Activated CD8-positive, alpha-beta T cell treated with anti-CD3 and anti-CD28 coated beads, Interleukin-2, amount 10 ng/mL, durations not matched to agents 7 days and 5 days (primary cell): ENCODE measurements around the gene CIITA. TPM values are rescaled to one million over a fixed set of nuclear protein-coding genes. Genes with fewer than 3 reads are reported as not detected.
"Not testable (repeated sequence)": the region's sequence is repeated elsewhere in the genome, so short reads cannot be mapped to it uniquely, and the experiment has no call there.

Source experiments
- ATAC-seq: fragments of 150-1000 bp; cut with Tn5 transposase; one replicate; pipeline ENCODE4 v1.10.0; 2021; ENCODE audit warnings: moderate library complexity
- CTCF ChIA-PET: fragments of 350-600 bp; sonication (Branson Sonifier 250); formaldehyde crosslinking; loops from one replicate; lab custom pipeline; 2021; ENCODE audit warnings: antibody characterized with exemption; lab: Charles Lee
- POLR2A ChIA-PET: fragments of 350-600 bp; sonication (Branson Sonifier 250); formaldehyde crosslinking; loops from one replicate; lab custom pipeline; 2021; ENCODE audit warnings: antibody characterized with exemption; lab: Charles Lee
- DNase-seq: peaks from one replicate; pipeline ENCODE4 v3.0.0-alpha.2; 2020
- H3K27ac Mint-ChIP-seq: one replicate; pipeline ENCODE4 v1.8.0; 2021; ENCODE audit warnings: mild to moderate bottlenecking, mixed read lengths
- H3K27me3 Mint-ChIP-seq: one replicate; pipeline ENCODE4 v1.8.0; 2021; ENCODE audit warnings: low read depth, mixed read lengths
- H3K36me3 Mint-ChIP-seq: one replicate; pipeline ENCODE4 v1.8.0; 2021; ENCODE audit warnings: low read depth, mixed read lengths
- H3K4me1 Mint-ChIP-seq: one replicate; pipeline ENCODE4 v1.8.0; 2021; ENCODE audit warnings: low read depth, mixed read lengths
- H3K4me3 Mint-ChIP-seq: one replicate; pipeline ENCODE4 v1.8.0; 2021; ENCODE audit warnings: mild to moderate bottlenecking, mixed read lengths
- H3K9me3 Mint-ChIP-seq: one replicate; pipeline ENCODE4 v1.8.0; 2022; ENCODE audit warnings: mixed read lengths; ENCODE audit not compliant: insufficient read depth
- total RNA-seq, 2 experiments: library from RNA; stranded (reverse); gene quantifications; one replicate each; pipeline ENCODE4 v1.2.3, GENCODE V29; 2021

CIITA gene
- total RNA-seq, 2 experiments from 2014 or later, result 23.3 to 23.6 TPM

- H3K9me3 Mint-ChIP-seq, DNase-seq, H3K4me1 Mint-ChIP-seq, ATAC-seq, H3K27me3 Mint-ChIP-seq, POLR2A ChIA-PET, H3K4me3 Mint-ChIP-seq, H3K27ac Mint-ChIP-seq: not testable (repeated sequence)
- peaks cover 28% of the 10 kb centered on the region for H3K36me3 Mint-ChIP-seq
- CTCF ChIA-PET, result interaction anchor here (1.4 kb wide), 1 partner anchor 9 kb away, joined by 3 read pairs; no protein-coding TSS in a partner anchor
Measured at GRCh38 chr16:10925285-10925684, 48.3 kb downstream of the CIITA start.

- peaks cover 8% of the 10 kb centered on the region for H3K4me1 Mint-ChIP-seq
- no peaks in the 10 kb centered on the region for H3K27me3 Mint-ChIP-seq
- POLR2A ChIA-PET, result no interaction called here
- no peak for ATAC-seq
- no peak overlapping the region for H3K27ac Mint-ChIP-seq
- H3K36me3 Mint-ChIP-seq, result peaks cover 31% of the 10 kb centered on the region
- H3K4me3 Mint-ChIP-seq, result no peak overlapping the region
- DNase-seq, result no peak
- no peaks in the 10 kb centered on the region for H3K9me3 Mint-ChIP-seq
- CTCF ChIA-PET, result interaction anchor here (1.2 to 3.4 kb wide), 3 partner anchors 7 to 23 kb away, joined by 3 to 11 read pairs (median 3); no protein-coding TSS in a partner anchor
Measured at GRCh38 chr16:10926094-10926493, 49.1 kb downstream of the CIITA start.

DNA sequence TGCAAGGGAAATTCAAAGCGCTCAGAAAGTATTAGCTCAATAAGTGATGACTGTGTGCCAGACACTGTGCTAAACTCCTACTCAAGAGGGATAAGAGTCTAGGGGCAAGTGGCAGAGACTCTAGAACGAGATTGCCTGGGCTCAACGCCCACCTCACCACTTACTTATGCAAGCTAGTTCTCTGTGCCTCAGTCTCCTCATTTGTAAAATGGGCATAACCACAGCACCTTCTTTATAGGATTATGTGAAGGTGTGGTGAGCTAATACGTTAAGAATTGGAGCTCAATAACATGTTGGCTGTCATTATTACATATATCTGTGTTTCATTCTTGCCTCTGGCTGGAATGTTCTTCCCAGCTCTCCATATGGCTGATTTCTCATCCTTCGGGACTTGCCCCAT is 49.9 kb downstream of the CIITA start:
- DNase-seq (no peak), ATAC-seq (no peak)
- CTCF ChIA-PET, result interaction anchor here (0.9 to 3.4 kb wide), 3 partner anchors 8 to 190 kb away, joined by 3 to 11 read pairs (median 3); no protein-coding TSS in a partner anchor
- no peaks in the 10 kb centered on the region for H3K9me3 Mint-ChIP-seq
- no peak overlapping the region for H3K27ac Mint-ChIP-seq
- H3K4me3 Mint-ChIP-seq, result no peak overlapping the region
- H3K36me3 Mint-ChIP-seq, result peaks cover 35% of the 10 kb centered on the region
- H3K4me1 Mint-ChIP-seq, result peaks cover 12% of the 10 kb centered on the region
- POLR2A ChIA-PET, result no interaction called here
- no peaks in the 10 kb centered on the region for H3K27me3 Mint-ChIP-seq

GRCh38 chr16:10927497-10928112 is 50.6 kb downstream of the CIITA start:
- POLR2A ChIA-PET, result interaction anchor here (1.2 kb wide), 1 partner anchor 10 kb away, joined by 3 read pairs; no protein-coding TSS in a partner anchor
- Mint-ChIP-seq H3K36me3 (peaks cover 35% of the 10 kb centered on the region), H3K4me1 (peaks cover 12% of the 10 kb centered on the region)

GRCh38 chr16:10929097-10929496 is 52.1 kb downstream of the CIITA start:
- Mint-ChIP-seq H3K4me1 (peaks cover 26% of the 10 kb centered on the region), H3K36me3 (peaks cover 41% of the 10 kb centered on the region)
- H3K27ac Mint-ChIP-seq, H3K27me3 Mint-ChIP-seq, ATAC-seq, H3K9me3 Mint-ChIP-seq, H3K4me3 Mint-ChIP-seq, DNase-seq, POLR2A ChIA-PET: not testable (repeated sequence)
- CTCF ChIA-PET, result interaction anchor here (3.4 kb wide), 1 partner anchor 10 kb away, joined by 11 read pairs; no protein-coding TSS in a partner anchor

More at GRCh38 chr16:10927497-10928112, 50.6 kb downstream of the CIITA start:
- H3K9me3 Mint-ChIP-seq, result no peaks in the 10 kb centered on the region
- no peak overlapping the region for H3K27ac Mint-ChIP-seq
- no peaks in the 10 kb centered on the region for H3K27me3 Mint-ChIP-seq
- H3K4me3 Mint-ChIP-seq, result no peak overlapping the region
- DNase-seq (no peak), ATAC-seq (no peak)
- CTCF ChIA-PET, result interaction anchor here (0.9 to 3.4 kb wide), 2 partner anchors 9 to 191 kb away, joined by 3 to 11 read pairs; no protein-coding TSS in a partner anchor

DNA sequence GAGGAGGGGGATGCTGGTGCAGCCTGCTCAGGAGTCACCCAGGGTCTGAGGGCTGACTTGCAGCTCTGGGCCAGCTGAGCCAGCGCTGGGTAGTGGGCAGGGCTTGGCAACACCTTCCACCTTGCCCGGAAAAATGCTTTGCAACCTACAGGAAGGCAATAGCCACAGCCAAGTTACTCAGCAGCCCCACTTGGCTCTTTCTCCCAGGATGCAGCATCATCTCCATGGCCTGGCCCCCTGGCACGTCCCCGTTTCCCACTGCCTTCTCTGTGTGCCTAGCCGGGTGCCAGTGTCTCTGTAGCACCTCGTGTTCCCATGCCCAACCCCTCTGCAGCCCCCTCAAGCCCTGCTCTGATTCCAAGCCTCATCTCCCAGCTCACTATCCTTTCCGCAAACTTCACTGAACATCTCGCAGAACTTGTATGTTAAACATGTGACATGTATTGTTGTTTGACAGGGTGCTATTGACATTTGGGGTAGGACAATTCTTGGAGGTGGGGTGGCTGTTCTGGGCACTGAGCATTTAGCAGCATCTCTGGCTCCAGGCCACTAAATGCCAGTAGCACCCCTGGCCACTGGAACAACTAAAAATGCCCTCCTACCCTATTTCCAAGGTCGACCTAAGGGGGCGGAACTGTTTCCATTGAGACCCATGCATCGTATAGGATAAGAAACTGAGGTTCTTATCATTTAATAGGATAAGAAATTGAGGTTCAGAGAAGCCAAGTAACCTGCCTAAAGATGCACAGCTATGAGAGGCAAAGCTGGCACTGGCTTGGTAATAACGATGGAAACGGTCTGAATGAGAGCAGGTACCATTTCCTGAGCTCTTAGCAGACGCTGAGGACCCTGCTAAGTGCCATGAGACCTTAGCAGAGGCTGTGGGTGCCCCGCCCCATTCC is 53.1 kb downstream of the CIITA start:
- ATAC-seq, result no peak
- ChIA-PET POLR2A (no interaction called here), CTCF (interaction anchor here (1.2 to 1.6 kb wide), 2 partner anchors 11 to 415 kb away, joined by 4 to 8 read pairs; no protein-coding TSS in a partner anchor)
- H3K9me3 Mint-ChIP-seq, result no peaks in the 10 kb centered on the region
- DNase-seq, result no peak
- H3K27me3 Mint-ChIP-seq, result no peaks in the 10 kb centered on the region
- H3K27ac Mint-ChIP-seq, result peak overlapping the region; percentile 31
- peaks cover 40% of the 10 kb centered on the region for H3K36me3 Mint-ChIP-seq
- H3K4me3 Mint-ChIP-seq, result no peak overlapping the region
- peaks cover 36% of the 10 kb centered on the region for H3K4me1 Mint-ChIP-seq

DNA sequence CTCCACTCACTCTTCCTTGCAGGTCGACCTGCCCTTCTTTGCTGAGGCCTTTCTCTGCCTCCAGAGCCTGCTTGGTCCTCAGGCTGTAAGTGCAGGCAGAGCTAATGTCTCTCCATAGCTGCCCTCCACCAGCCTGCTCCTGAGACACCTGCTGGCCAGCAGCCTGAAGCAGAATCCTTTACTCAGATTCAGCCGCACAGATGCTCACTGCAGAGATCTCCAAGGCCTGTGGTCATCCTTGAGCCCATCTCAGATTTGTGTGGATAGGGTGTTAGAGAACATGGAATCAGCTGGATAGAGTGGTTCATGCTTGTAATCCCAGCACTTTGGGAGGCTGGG is 53.7 kb downstream of the CIITA start:
- Mint-ChIP-seq H3K9me3 (no peaks in the 10 kb centered on the region), H3K4me1 (peaks cover 42% of the 10 kb centered on the region), H3K36me3 (peaks cover 43% of the 10 kb centered on the region), H3K27ac (no peak overlapping the region), H3K27me3 (no peaks in the 10 kb centered on the region), H3K4me3 (no peak overlapping the region)
- no peak for ATAC-seq
- POLR2A ChIA-PET, result no interaction called here
- CTCF ChIA-PET, result interaction anchor here (1.2 to 1.6 kb wide), 2 partner anchors 12 to 416 kb away, joined by 4 to 8 read pairs; no protein-coding TSS in a partner anchor
- no peak for DNase-seq

DNA sequence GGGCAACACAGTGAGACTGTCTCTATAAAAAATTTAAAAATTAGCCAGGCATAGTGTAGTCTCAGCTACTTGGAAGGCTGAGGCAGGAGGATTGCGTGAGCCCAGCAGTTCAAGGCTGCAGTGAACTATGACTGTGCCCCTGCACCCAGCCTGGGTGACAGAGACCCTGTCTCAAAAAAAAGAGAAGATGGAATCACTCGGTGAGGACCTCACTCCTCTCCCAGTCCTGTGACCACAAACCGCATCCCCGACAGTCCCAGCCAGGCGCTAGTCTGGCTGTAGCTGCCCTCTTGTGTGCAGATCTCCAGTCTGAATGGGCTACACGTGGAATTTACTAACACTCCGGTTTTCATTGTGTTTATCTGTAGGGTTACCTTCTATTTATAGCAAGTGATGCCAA is 54.1 kb downstream of the CIITA start:
- Mint-ChIP-seq H3K4me1 (peaks cover 46% of the 10 kb centered on the region), H3K36me3 (peaks cover 46% of the 10 kb centered on the region), H3K9me3 (no peaks in the 10 kb centered on the region), H3K27me3 (no peaks in the 10 kb centered on the region), H3K4me3 (no peak overlapping the region), H3K27ac (no peak overlapping the region)
- no peak for DNase-seq
- ChIA-PET POLR2A (no interaction called here), CTCF (interaction anchor here (1.2 to 1.6 kb wide), 2 partner anchors 12 to 416 kb away, joined by 4 to 8 read pairs; no protein-coding TSS in a partner anchor)
- no peak for ATAC-seq

DNA sequence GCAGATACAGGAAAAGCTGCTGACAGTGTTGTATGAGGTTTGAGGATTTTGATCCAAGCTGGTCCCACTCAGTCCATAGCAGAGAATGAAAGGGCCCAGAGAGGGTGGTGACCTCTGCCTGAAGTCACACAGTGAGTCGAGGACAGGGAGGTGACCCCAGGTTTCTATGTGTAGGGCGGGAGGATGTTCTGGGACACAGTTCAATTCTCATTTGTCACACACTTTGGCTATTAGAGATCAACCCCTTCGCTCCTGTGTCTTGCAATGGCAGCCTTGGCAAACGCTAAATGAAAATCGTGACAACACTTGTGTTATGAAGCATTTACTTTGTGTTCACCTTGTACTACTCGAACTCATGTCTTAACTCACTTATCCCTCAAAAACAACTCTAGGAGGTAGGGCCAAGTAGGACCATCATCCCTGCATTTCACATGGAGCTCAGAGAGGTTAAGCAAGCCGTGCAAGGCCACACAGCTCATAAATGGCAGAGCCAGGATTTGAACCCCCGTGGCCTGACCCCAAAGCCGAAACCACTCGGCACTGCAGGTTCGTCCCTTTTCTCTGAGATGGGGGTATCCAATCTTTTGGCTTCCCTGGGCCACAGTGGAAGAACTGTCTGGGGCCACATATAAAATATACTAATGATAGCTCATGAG is 55.1 kb downstream of the CIITA start:
- H3K36me3 Mint-ChIP-seq, result peaks cover 50% of the 10 kb centered on the region
- DNase-seq (no peak), ATAC-seq (no peak)
- H3K4me3 Mint-ChIP-seq, result no peak overlapping the region
- ChIA-PET POLR2A (no interaction called here), CTCF (interaction anchor here (1.8 kb wide), 1 partner anchor 13 kb away, joined by 7 read pairs; no protein-coding TSS in a partner anchor)
- no peak overlapping the region for H3K27ac Mint-ChIP-seq
- no peaks in the 10 kb centered on the region for H3K27me3 Mint-ChIP-seq
- peaks cover 56% of the 10 kb centered on the region for H3K4me1 Mint-ChIP-seq
- H3K9me3 Mint-ChIP-seq, result no peaks in the 10 kb centered on the region

GRCh38 chr16:10932959-10933710 is 56.1 kb downstream of the CIITA start:
- Mint-ChIP-seq H3K4me3 (no peak overlapping the region), H3K4me1 (peaks cover 66% of the 10 kb centered on the region), H3K36me3 (peaks cover 46% of the 10 kb centered on the region), H3K9me3 (no peaks in the 10 kb centered on the region), H3K27ac (peak overlapping the region; percentile 64), H3K27me3 (no peaks in the 10 kb centered on the region)
- DNase-seq, result no peak
- no peak for ATAC-seq
- ChIA-PET POLR2A (no interaction called here), CTCF (interaction anchor here (1.8 kb wide), 1 partner anchor 14 kb away, joined by 7 read pairs; no protein-coding TSS in a partner anchor)

GRCh38 chr16:10933865-10934264 is 56.9 kb downstream of the CIITA start:
- no peak overlapping the region for H3K4me3 Mint-ChIP-seq
- H3K36me3 Mint-ChIP-seq, result peaks cover 53% of the 10 kb centered on the region
- CTCF ChIA-PET, result no interaction called here
- no peak for ATAC-seq
- DNase-seq, result no peak
- peak overlapping the region; percentile 64 for H3K27ac Mint-ChIP-seq
- H3K27me3 Mint-ChIP-seq, result no peaks in the 10 kb centered on the region
- H3K9me3 Mint-ChIP-seq, result no peaks in the 10 kb centered on the region
- peaks cover 74% of the 10 kb centered on the region for H3K4me1 Mint-ChIP-seq
- POLR2A ChIA-PET, result no interaction called here
